NCI-H1417 (cell line): ENCODE measurements around the gene RHOV.

Experiments
- DNase-seq, 3 experiments: peaks; one replicate each; lab custom pipeline; 2025; lab: John Stamatoyannopoulos, UW

RHOV gene

DNA sequence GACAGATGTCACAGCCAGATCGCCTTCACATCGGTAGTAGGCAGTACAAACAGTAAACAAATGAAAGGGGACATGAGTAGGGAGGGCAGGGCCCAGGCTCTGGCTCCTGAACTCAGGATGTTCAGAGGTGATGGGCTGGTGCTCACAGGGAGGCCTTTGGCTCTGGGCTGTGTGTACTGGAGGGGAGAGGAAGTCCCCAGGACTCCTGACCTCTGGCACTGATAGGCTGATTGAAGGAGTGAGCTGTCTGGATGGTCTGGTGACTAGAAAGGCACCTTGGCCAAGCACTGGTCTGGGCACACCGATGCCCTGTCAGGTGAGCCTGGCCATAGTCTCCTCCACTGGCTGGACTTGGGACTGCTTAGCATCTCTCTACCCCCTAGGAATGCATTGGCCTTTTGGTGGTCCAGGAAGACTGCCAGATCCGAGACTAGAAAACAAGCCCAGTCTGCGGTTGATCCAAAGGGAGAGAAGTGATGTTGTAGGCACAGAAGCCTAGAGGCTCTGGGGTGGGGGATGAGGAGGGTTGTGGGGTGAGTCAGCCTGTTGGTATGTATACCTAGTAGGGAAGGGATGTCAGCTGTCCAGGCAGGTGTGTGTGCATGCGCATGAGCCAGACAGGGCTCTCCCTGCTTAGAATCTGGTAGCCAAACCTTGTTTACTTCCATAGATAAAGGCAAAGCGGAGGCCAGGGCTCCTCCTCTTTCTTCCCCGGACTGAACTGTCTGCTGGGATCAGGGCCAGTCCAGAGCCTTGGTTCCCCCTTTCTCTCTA lies 28.3 kb downstream of the RHOV start:
- peak in 2 of 3 experiments; percentile 18 to 19 for DNase-seq

DNA sequence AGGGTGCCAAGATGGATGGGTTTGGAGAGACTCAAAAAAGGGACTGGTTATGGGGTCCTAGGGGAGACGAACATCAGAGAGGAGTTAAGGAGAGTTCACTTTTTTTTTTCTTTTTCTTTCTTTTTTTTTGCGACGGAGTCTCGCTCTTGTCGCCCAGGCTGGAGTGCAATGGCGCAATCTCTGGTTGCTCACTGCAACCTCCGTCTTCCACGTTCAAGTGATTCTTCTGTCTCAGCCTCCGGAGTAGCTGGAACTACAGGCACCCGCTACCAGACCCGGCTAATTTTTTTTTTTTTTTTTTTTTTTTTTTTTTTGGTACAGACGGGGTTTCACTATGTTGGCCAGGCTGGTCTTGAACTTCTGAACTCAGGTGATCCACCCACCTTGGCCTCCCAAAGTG lies 29.0 kb downstream of the RHOV start:
- DNase-seq = no peak

DNA sequence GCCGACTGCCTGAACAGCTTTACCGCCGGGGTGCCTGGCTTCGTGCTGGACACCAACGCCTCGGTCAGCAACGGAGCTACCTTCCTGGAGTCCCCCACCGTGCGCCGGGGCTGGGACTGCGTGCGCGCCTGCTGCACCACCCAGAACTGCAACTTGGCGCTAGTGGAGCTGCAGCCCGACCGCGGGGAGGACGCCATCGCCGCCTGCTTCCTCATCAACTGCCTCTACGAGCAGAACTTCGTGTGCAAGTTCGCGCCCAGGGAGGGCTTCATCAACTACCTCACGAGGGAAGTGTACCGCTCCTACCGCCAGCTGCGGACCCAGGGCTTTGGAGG lies 29.4 kb downstream of the RHOV start:
- DNase-seq = peak in 1 of 3 experiments; percentile 66

GRCh38 chr15:40843885-40844695 lies 29.9 kb downstream of the RHOV start, which contains the start of gene SPINT1:
Gene SPINT1, plus strand, starts transcription at chr15:40844048. Its CDS starts 507 bp downstream, at chr15:40844555.
- DNase-seq = peak; percentile 9 to 71 (median 66)

DNA sequence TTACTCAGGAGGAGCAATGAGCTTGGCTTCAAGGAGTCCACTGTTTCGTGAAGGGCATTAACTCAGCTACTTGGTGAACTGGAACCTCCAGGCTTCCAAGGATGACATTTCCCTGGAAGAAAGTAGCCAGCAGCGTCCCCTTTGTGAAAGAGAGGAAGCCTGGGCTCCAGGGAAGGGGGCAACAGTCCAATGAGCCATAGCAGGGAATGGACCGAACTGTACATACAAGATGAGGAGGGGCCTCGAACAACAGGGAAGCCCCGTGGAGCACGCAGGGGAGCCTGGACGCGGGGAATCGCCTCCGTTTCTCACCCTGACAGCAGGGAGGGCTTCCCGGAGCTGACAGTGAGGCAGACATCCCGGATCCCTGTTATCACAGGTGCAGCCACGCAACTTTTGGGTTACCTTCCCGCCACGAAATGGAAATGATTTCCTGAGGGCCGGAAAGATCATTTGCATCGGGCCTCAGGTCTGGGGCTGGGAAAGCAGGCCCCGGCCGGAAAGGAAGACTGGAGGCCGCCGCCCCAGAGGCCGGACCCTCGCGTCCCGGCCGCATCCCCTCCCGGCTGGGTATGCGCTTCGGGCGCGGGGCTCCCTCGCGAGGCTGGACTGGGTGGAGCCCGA lies 30.7 kb downstream of the RHOV start:
- DNase-seq = peak in 1 of 3 experiments; percentile 36

DNA sequence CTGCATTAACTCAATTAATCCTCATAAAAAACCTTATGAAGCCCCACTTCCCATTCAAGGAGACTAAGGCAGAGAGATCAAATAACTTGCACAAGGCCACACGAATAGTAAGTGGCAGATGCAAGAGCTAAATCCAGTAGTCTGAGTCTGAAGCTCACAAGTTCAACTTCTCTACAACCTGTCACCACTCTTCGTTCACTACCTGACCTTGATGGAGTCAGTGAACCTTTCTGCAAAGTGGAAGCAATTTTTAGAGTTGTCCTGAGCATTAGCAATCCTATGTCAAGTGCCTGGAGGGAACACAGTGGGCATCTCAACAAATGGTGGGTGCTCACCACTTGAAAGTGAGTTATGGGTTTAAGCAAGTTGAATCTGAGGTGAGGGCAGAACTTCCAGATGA lies 32.3 kb downstream of the RHOV start:
- DNase-seq = no peak

- no peak for DNase-seq
Measured at GRCh38 chr15:40838756-40839155, 35.3 kb downstream of the RHOV start.

GRCh38 chr15:40836020-40836419 lies 38.0 kb downstream of the RHOV start:
- no peak for DNase-seq

GRCh38 chr15:40832903-40833302 lies 41.1 kb downstream of the RHOV start:
- no peak for DNase-seq

DNA sequence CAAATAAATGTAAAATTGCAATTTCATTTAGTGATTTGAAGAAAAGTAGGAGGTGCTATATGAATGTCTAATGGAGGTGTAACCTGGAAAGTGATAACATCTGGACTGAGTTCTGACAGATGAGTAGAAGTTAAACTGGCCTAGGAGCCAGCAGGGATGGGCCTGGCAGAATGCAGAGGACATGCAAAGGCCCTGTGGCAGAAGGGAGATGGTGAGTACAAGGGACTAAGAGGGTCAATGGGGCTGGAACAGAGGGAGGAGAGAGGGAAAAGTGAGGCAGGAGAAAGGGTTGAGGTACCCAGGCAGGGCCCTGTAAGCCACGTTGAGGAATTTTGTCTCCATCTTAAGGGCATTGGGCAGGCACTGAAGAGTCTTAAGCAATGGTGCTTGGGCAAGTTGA lies 42.2 kb downstream of the RHOV start:
- no peak for DNase-seq

DNA sequence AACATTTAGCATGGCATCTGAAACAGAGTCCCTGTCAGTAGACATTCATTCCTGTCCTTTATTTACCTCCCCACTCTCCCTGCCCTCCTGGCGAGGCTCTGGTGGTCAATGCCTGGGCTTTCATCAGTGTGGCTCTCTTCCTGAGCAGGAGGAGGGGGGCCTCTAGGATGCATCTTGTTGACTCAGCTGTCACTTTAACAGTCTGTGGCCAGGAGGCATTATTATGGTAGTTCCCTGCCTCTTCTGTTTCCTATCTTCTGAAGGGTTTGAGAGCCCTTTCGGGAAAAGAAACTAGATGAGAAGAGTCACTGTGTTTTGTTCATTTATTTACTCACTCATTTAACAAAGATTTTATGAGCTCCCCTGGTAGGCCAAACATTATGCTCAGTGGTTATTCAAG lies 43.1 kb downstream of the RHOV start:
- peak; percentile 68 to 94 (median 86) for DNase-seq

GRCh38 chr15:40829115-40829514 lies 44.9 kb downstream of the RHOV start:
- DNase-seq = peak in 2 of 3 experiments; percentile 6 to 10

- no peak for DNase-seq
Measured at GRCh38 chr15:40828447-40829036, 45.5 kb downstream of the RHOV start, which contains the start of gene PPP1R14D. Gene PPP1R14D, minus strand, starts transcription at chr15:40828708. Its CDS starts 67 bp downstream, at chr15:40828641.

- no peak for DNase-seq
Measured at GRCh38 chr15:40826423-40827075, 47.5 kb downstream of the RHOV start.

- peak in 1 of 3 experiments; percentile 3 for DNase-seq
Measured at GRCh38 chr15:40825661-40826422, 48.2 kb downstream of the RHOV start.

GRCh38 chr15:40823572-40824343 lies 50.3 kb downstream of the RHOV start:
- DNase-seq = peak in 2 of 3 experiments; percentile 4 to 39
